GM12891 (cell line): Measurements from ENCODE around the gene DKKL1.

Experiments
- DNase-seq: peaks from one replicate; pipeline ENCODE4 v3.0.0; 2011; ENCODE audit warnings: low spot score; ENCODE audit not compliant: insufficient read length
- FAIRE-seq: peaks from 2 replicates; lab custom pipeline; 2011; peaks lifted over from hg19 to GRCh38; lab: Jason Lieb, UNC
- PAX5 ChIP-seq: IDR thresholded peaks from 2 replicates; pipeline ENCODE4 v1.6.1; 2011; ENCODE audit warnings: low read length, moderate library complexity, mild to moderate bottlenecking; ENCODE audit not compliant: insufficient read depth, severe bottlenecking
- POLR2A ChIP-seq: IDR thresholded peaks from 2 replicates; pipeline ENCODE4 v1.6.1; 2011; ENCODE audit warnings: low read depth, low read length, control low read depth
- POLR2AphosphoS5 ChIP-seq: IDR thresholded peaks from 2 replicates; pipeline ENCODE4 v1.6.1; 2011; ENCODE audit warnings: low read depth, low read length, control low read depth
- POU2F2 ChIP-seq: IDR thresholded peaks from 2 replicates; pipeline ENCODE4 v1.6.1; 2011; ENCODE audit warnings: low read depth, mild to moderate bottlenecking, control low read depth, low read length, moderate library complexity
- SPI1 ChIP-seq: IDR thresholded peaks from 2 replicates; pipeline ENCODE4 v1.6.1; 2011; ENCODE audit warnings: low read depth, low read length, control low read depth
- TAF1 ChIP-seq: IDR thresholded peaks from 2 replicates; pipeline ENCODE4 v1.6.1; 2011; ENCODE audit warnings: low read depth, low read length, control low read depth

DKKL1 gene

GRCh38 chr19:49382639-49383038 lies 19.0 kb downstream of the DKKL1 start:
- no peak for DNase-seq
- no peak for FAIRE-seq
- TF ChIP-seq PAX5 (no peak), TAF1 (no peak), POLR2A (no peak)

GRCh38 chr19:49383599-49383998 lies 19.9 kb downstream of the DKKL1 start:
- DNase-seq (no peak), FAIRE-seq (no peak)
- TF ChIP-seq TAF1 (no peak), SPI1 (no peak), PAX5 (no peak), POLR2A (no peak), POU2F2 (no peak)

GRCh38 chr19:49387936-49388372 lies 24.3 kb downstream of the DKKL1 start, which contains the start of gene KASH5:
Gene KASH5 (plus strand): TSS chr19:49388249. CDS start chr19:49390884, 2,635 bp downstream.
- FAIRE-seq (peak; percentile 86), DNase-seq (peak; percentile 71)
- TF ChIP-seq TAF1 (no peak), POU2F2 (no peak), SPI1 (no peak), POLR2A (0 out of 2 replicates have a peak, but pooled peaks have one; percentile 26), PAX5 (no peak), POLR2AphosphoS5 (0 out of 2 replicates have a peak, but pooled peaks have one; percentile 33)

GRCh38 chr19:49389406-49389805 lies 25.7 kb downstream of the DKKL1 start:
- no peak for DNase-seq
- TF ChIP-seq TAF1 (no peak), SPI1 (no peak), POU2F2 (no peak), PAX5 (no peak), POLR2AphosphoS5 (no peak), POLR2A (no peak)
- FAIRE-seq: no peak

- FAIRE-seq: no peak
- TF ChIP-seq POU2F2 (no peak), PAX5 (no peak), POLR2AphosphoS5 (no peak), SPI1 (no peak), POLR2A (no peak), TAF1 (no peak)
Observed at GRCh38 chr19:49390131-49390928, 26.7 kb downstream of the DKKL1 start.

GRCh38 chr19:49390929-49391359 lies 27.3 kb downstream of the DKKL1 start:
- TF ChIP-seq POLR2AphosphoS5 (no peak), POU2F2 (no peak), SPI1 (no peak), PAX5 (no peak), TAF1 (no peak), POLR2A (no peak)
- DNase-seq: no peak
- peak; percentile 16 for FAIRE-seq

More at GRCh38 chr19:49390131-49390928, 26.7 kb downstream of the DKKL1 start:
- no peak for DNase-seq

- peak; percentile 77 for DNase-seq
- peak; percentile 99 for FAIRE-seq
- TF ChIP-seq POLR2AphosphoS5 (no peak), SPI1 (no peak), PAX5 (no peak), POU2F2 (0 out of 2 replicates have a peak, but pooled peaks have one; percentile 21)
Observed at GRCh38 chr19:49391581-49392399, 28.1 kb downstream of the DKKL1 start.

- TF ChIP-seq POLR2AphosphoS5: no peak
- no peak for TF ChIP-seq SPI1
- TF ChIP-seq PAX5: no peak
- no peak for TF ChIP-seq POU2F2
- no peak for TF ChIP-seq POLR2A
- TF ChIP-seq TAF1: no peak
- no peak for DNase-seq
- no peak for FAIRE-seq
Observed at GRCh38 chr19:49393881-49394280, 30.2 kb downstream of the DKKL1 start.

GRCh38 chr19:49395581-49396407 lies 32.1 kb downstream of the DKKL1 start:
- no peak for FAIRE-seq
- TF ChIP-seq PAX5 (no peak), POLR2A (no peak), POLR2AphosphoS5 (no peak), SPI1 (no peak), POU2F2 (no peak), TAF1 (no peak)
- DNase-seq: no peak
